SKM-1 treated with dmso at 0.1 percent for 144 hours (cell line): ENCODE data around the gene TMEM14B.
"Not testable (repeated sequence)": the region's sequence is repeated elsewhere in the genome, so short reads cannot be mapped to it uniquely, and the experiment has no call there.

Experiments
- DNase-seq: peaks from one replicate; lab custom pipeline; 2025; ENCODE audit not compliant: unreplicated experiment; lab: John Stamatoyannopoulos, UW

Gene TMEM14B

DNA sequence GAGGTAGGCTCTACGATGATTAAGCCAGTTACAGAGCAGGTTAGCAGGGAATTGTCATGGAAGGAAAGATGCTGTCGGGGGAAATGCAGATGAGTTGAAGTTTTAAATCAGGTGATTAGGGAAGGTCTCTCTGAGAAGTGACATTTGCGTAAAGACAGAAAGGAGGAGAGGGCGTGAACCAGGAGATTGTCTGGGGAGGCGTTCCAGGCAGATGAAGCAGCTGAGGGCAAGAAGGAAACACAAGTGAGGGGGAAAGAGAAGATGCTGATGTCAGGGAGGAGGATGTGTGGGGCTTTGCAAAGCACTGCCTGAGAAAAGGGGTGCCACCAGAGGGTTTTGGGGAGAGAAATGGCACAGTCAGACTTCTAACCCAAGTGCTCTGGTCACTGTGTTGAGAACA is 2.5 kb upstream of the TMEM14B start:
- DNase-seq = no peak

DNA sequence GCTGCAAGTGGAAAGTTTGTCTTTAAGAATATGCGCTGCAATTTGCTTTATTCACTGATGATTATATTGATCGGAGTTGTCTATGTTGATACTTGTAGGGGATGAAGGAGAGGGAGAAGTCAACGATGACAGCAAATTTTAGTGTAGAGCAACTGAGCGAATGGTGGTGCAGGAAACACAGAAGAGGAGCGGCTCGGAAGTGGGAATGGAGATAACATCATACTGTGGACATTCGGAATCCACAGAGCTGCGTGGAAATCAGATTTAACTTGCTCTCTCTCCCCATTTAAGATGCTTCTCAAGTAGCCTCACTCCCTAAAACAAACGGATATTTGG is 722 bp upstream of the TMEM14B start:
- DNase-seq = no peak

DNA sequence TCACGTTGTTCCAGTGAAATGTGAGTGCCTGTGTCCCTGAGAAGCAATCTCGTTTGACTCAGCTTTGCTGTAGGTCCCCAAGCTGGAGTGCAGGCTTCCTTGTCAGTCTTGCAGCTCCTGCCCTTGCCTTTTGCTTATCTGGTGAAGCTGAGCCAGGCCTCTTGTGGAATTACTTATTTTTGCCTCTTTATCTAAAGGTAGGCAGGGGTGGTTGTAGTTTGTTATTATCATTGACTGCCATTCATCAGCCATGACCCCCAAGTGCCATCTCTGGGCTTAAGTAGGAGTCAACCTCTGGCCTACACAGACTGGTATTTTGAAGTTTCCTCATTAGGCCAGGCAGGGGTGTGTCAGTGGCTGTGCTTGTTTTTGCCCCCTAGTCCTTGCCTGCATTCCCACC is 2.1 kb downstream of the TMEM14B start:
- no peak for DNase-seq

DNA sequence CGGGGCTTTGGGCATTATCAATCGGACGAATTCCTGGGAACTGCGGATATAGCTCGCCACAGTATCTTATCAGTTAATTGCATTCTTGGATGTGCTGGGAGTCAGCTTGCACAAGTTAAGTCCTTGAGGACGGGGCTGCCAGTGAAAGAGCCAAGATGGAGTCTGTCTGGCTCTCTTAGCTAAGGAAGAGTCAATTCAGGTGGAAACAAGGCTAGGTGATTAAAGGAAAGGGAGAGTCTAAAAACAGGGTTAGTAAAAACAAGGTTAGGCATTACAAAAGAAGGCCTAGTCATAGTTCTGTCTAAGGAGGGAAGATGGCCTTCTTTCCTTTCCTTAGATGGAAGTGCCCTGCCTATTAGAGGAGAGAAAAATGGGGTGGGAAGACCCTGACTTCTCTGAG is 3.0 kb downstream of the TMEM14B start:
- DNase-seq = not testable (repeated sequence)

DNA sequence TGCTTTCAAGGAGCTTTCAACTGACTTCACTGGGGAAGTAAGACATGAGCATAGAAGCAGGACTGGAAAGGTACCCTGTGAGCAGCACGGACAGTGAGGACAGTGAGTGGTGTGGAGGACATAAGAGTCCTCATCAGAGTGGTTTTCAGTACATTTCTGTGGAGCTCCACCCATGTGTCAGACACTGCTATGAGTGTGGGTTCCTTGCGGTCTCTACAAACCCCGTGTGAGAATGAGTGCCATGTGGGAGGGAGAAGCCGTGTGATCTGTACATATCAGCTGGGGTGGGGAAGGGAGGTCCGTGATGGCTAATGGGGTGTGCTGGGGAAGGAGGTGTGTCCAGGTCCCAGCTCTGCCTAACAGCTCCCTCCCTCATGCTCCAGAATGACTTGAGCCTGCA is 4.2 kb downstream of the TMEM14B start:
- not testable (repeated sequence) for DNase-seq

DNA sequence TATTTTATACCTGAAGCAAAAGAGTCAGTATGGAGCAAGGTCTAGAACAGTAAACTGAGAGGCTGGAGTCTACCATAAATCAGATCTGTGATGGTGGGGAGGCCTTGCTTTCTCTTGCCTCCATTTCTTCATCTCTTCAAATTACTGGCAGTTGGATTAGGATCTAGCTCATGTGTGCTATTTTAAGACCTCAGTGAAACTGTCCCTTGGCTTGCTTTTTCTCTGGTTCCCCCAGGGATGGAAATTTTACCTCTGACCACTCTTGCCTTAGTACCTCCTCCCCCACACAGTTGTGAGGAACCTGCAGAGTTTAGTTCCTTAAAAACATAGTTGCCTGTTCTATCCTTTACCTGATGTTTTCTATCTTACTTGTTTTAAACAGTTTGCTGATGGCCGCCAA is 8.5 kb downstream of the TMEM14B start:
- DNase-seq = no peak

DNA sequence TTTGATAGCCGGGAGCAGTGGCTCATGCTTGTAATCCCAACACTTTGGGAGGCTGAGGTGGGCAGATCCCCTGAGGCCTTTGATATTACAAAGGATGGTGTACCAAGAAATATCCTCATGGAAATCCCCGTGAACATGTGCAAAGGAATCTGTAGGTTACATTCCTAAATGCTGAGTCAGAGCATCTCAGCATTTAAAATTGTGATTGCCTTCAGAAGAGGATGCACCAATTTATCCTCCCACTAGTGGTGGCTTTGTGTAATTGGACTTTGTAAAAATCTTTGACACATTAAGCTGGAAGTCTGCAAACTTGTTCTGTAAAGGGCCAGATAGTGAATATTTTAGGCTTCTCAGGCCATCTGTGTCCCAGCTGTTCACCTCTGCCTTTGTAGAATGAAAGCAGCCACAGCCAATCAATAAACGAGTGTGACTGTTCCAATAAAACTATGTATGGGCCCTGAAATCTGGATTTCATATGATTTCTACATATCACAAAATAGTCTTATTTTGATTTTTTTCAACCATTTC is 11.8 kb downstream of the TMEM14B start:
- DNase-seq = peak; percentile 21

DNA sequence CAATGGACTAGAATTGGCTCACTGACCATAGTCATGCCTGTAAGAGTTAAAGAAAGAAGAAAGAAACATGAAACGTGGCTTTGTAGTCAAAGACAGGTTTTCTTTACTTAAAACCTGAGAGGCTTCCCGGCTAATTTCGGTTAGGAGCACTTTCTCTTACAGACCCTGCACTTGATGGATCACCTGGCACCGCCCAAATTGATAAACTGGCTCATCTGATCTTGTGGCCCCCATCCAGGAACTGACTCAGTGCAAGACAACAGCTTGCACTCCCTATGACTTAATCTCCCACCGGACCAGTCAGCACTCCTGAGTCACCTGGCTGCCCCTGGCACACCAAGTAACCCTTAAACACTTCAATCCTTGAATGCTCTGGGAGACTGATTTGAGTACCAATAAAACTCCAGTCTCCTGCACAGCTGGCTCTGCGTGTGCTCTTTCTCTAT is 12.3 kb downstream of the TMEM14B start:
- DNase-seq = no peak

DNA sequence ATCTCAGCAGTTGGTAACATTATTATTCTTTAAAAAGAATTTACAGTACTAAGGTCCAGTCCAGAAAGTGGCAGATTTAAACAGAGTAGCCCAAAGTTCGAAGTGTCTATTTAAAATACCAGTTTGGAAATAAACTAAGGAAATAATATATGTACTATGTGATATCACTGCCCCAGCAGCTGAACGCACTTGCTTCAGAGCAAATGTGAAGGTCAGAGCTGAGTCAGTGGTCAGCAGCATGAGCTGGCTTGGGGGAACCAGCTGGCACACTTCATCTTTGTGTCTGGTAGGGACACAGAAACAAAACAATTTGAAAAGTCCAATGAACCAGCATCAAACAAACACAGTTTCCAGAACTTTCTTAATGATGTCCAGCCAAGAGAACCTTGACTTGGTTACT is 15.4 kb downstream of the TMEM14B start:
- no peak for DNase-seq

DNA sequence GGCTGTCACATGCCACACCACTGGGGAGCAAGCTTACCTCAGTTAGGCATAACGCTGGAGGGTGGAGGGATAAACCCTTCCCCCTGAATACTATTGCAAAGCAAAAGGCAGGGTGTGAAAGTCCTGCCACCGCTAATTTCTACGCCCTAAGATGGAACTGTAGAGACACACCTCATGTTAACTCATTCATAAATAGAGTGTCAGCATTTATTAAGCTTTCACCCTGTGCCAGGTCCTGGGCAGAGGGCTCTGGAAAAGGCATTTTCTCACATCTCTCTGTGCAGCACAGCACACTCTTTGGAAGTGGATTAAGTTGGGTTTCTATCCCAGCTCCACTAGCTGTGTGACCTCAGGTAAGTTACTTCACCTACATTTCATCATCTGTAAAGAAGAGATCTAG is 21.8 kb downstream of the TMEM14B start:
- DNase-seq = no peak

DNA sequence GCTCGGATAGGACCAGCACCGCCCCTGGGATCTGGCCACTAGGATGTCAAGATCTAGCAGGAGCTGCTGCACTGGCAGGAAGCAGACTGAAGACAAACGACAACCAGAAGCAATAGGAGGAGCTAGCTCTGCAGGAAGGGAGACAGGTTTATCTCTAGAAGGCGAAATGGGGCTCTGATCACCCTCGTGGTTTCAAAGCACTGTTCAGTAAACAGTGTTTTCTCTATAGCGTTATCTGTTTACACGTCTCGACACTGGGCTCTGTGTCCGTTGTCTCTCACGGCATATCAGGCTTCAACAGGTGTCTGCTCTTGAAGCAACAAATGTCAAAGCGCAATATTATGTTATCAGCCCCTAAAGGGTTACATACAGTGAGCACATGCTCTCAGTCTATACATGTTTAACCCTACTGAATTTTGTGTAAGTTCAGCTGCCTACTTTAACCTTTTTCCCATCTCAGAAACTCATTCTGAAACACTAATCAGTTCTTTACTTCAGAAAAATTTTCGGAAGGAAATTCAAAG is 23.8 kb downstream of the TMEM14B start:
- DNase-seq = no peak

DNA sequence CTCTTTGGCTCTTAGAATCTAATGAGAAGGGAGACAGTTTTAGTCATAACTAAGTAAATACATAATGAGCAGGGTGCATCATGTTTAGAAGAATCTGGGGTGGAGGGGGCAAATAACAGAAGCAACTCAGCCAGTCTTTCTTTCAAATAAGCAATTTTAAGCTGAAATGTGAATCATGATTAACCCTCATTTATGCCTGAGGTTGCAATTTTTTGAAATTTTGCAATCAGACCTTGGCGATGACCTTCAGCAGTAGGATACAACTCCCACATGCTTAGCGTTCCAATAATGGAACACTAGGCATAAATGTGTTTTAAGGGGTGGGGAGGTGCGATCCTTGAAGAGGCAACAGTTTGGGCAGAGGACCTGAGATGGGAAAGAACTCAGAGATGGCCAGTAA is 30.6 kb downstream of the TMEM14B start:
- DNase-seq = no peak

DNA sequence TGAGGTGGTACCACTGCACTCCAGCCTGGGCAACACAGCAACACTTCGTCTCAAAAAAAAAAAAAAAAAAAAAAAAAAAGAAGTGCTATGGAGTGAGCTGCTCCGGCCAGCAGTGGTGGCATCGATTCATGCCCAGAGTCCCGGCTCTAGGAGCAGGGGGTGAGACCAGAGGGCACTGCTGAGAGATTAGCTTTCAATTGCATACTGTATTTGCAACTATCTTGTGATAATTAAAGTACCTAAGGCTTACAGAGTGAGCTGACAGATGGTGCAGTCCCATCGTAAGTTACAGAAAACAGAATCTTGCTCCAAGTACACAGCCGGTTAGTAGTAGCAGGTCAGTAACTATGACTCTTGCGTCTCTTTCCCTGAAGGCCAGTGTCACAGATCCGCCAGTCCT is 31.5 kb downstream of the TMEM14B start:
- DNase-seq = no peak

DNA sequence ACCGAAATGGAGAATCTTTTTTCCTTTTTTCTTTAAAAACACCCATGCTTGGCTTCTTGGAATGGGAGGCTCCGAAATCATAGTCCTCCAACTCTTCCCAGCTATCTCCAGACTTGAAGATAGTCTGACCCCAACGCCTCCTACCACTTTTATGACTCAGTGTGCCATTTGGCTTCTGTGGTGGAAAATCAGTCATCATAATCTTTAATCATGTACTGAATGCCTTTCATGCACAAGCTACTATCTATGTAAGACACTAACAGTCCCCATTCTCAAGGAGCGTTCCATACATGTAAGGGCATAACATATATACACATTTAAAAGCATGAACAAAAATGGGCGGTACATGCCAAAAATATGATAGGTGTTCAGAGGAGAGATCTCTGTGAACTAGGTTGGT is 44.1 kb downstream of the TMEM14B start:
- DNase-seq = no peak

DNA sequence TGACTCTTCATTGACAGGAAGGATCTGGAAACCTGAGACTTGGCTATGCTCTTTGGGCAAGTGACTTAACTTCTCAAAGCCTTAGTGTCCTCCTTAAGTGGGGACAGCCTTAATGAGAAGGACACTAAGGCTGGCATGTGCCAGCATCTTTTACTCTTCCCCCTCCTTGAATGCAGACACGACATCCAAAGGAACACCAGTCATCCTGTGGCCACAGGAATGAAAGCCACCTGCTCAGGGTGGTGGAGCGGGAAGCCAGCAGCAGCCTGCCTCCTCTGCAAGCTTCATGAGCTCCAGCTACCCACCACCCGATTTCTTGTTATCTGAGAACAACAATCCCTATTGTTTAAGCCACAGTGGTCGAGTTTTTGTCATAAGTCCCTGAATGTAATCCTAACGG is 44.5 kb downstream of the TMEM14B start:
- DNase-seq = no peak

DNA sequence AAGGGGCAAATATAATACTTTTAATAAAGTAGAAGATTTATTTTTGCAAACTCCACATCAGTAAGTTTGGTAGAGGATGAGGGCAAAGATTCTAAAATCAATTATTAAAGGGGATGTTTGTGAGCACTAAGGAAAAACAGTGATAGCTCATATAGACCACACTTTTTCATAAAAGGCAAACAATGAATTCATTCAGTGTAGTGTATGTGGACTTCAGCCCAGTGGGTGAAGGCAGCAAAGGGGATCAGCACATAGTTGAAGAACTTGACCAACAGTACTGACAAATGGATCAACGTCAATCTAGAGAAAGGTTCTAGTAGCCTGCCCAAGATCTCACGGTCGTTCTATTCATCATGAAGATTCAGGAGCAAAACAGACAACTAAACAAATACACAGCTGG is 45.4 kb downstream of the TMEM14B start:
- no peak for DNase-seq

DNA sequence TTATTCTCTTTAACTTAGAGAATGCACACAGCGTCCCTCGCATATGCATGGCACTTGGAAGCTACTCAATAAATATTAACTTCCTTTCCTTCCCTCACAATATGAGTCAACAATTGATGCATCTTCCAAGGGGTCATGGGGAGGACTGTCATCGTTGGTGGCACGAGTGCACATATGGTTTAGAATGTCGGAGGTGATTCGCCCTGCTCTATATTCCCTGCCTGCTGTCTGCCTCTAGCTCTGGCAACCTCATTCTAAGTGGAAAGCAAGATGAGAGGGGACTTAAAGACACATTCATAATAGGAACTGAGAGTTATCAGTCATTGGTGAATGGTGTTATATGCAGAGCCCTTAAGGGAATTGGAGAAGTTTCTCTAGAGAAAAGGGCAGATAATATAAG is 46.1 kb downstream of the TMEM14B start:
- DNase-seq = no peak

DNA sequence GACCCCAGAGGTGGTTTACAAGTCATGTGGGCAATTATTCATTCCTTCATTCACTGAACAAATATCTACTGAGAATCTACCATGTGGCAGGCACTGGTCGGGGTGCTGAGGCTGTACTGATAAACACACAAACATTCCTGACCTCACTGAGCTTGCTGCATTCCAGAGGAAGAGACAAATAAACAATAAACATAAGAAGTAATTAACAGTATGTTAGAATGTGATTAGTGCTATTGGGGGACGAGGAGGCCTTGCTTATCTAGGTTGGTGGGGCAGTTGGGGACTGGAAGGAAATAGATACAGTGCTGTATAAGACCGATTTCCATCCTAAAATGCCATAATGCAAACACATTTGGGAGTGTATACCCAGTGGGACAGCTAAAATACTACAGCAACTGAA is 46.6 kb downstream of the TMEM14B start:
- no peak for DNase-seq

DNA sequence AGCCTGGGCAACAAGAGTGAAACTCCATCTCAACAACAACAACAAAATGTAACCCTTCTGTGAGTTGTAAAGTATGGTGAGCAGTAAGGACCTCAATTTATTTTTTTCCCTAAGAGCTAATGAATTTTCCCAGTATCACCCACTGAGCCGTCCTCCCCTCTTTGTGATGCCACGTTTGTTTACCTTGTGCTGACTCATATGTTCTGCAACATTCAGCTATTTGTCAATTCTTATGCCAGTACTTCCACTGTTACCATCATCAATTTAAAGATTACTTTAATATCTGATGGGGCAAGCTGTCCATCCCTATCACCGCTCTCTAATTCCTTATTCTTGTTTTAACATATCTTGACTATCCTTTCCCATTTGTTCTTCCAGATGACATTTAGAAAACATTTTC is 53.2 kb downstream of the TMEM14B start:
- DNase-seq = no peak

DNA sequence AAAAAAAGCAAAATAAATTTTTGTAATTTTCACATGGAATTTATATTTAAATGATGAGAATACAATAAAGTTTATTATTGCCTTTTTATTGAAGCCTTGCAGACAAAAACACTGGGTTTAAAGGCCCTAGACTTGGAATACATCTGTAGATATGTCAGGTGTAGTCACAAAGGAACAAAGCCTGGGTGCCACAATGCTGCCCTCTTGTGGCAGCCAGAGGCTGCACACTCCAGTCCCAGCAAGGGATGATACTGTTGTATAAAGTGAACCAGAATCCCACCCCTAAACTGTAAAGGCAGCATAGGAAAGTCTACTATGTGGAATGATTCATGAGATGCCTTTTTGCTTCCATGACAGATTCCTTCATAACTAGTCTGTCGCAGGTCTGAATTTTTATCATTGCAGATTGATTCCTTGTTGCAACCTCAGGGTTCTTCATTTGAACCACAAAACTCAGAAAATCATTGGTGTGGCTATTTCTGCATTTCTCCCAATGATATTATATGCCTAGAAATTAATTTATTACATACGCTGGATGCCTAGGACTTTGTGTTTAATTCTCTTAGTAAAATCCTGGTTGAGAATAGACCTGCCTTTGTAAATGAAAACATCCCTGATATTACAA is 53.7 kb downstream of the TMEM14B start:
- peak; percentile 35 for DNase-seq
